Measurements from ENCODE around the gene ARMC2. TPM values are rescaled to one million over a fixed set of nuclear protein-coding genes. Genes with fewer than 3 reads are reported as not detected.

ARMC2 gene
- total RNA-seq, 1 donor from 2014 or later: 6.9 TPM

DNA sequence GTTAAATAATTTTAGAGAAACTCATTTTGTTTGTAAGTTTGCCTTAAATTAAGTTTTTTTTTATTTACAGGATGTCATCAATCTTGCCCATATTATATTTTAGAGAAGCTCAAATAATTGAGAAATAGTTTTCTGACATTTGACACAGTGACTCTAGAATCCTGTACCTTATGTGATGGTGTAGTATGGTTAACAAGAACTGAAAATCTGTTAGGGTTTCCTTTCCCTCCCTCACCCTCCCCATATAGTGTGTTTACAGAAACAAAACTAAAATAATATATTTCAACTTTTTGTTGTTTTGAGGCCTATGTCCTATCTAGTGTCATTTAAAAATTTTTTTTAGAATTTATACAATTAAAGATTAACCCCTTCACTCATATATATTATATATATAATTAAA, 154.7 kb downstream of the ARMC2 start:
- no peak for DNase-seq
- Mint-ChIP-seq H3K9me3 (ENCODE audit: unreplicated experiment) (no peaks in the 10 kb centered on the region), H3K4me1 (ENCODE audit: low read depth, unreplicated experiment) (peaks cover 27% of the 10 kb centered on the region), H3K27ac (ENCODE audit: unreplicated experiment) (no peak overlapping the region), H3K4me3 (ENCODE audit: unreplicated experiment) (no peak overlapping the region), H3K36me3 (ENCODE audit: unreplicated experiment) (no peaks in the 10 kb centered on the region), H3K27me3 (ENCODE audit: unreplicated experiment) (no peaks in the 10 kb centered on the region)
- TF ChIP-seq, protein P1, sequence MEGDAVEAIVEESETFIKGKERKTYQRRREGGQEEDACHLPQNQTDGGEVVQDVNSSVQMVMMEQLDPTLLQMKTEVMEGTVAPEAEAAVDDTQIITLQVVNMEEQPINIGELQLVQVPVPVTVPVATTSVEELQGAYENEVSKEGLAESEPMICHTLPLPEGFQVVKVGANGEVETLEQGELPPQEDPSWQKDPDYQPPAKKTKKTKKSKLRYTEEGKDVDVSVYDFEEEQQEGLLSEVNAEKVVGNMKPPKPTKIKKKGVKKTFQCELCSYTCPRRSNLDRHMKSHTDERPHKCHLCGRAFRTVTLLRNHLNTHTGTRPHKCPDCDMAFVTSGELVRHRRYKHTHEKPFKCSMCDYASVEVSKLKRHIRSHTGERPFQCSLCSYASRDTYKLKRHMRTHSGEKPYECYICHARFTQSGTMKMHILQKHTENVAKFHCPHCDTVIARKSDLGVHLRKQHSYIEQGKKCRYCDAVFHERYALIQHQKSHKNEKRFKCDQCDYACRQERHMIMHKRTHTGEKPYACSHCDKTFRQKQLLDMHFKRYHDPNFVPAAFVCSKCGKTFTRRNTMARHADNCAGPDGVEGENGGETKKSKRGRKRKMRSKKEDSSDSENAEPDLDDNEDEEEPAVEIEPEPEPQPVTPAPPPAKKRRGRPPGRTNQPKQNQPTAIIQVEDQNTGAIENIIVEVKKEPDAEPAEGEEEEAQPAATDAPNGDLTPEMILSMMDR (IDR thresholded peaks at IDR 0.05; ENCODE audit: partially characterized antibody, unreplicated experiment): no peak

DNA sequence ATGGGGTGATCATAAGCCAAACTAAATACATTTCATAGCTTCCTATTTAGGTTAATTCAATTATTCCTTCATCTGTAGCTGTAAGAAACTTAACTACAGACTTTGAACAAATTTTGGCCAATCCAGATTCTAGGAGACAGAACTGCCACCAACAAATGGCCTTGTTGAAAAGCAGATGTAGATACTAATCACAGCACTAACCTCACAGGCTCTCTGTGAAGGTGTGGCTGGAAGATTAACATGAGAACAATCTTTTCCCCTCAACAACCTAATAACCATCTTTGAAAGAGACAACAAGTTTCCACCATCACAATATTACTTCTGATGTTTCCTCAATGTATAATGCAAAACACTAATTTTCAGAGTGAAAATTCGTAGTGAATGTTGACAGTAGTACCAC, 158.6 kb downstream of the ARMC2 start:
- no peaks in the 10 kb centered on the region for H3K36me3 Mint-ChIP-seq (ENCODE audit: unreplicated experiment)
- H3K4me3 Mint-ChIP-seq (ENCODE audit: unreplicated experiment): no peak overlapping the region
- TF ChIP-seq, protein P1 (IDR thresholded peaks at IDR 0.05; ENCODE audit: partially characterized antibody, unreplicated experiment): no peak
- H3K27me3 Mint-ChIP-seq (ENCODE audit: unreplicated experiment): peaks cover 3% of the 10 kb centered on the region
- peaks cover 18% of the 10 kb centered on the region for H3K4me1 Mint-ChIP-seq (ENCODE audit: low read depth, unreplicated experiment)
- no peak for DNase-seq
- peaks cover 6% of the 10 kb centered on the region for H3K9me3 Mint-ChIP-seq (ENCODE audit: unreplicated experiment)
- H3K27ac Mint-ChIP-seq (ENCODE audit: unreplicated experiment): no peak overlapping the region

DNA sequence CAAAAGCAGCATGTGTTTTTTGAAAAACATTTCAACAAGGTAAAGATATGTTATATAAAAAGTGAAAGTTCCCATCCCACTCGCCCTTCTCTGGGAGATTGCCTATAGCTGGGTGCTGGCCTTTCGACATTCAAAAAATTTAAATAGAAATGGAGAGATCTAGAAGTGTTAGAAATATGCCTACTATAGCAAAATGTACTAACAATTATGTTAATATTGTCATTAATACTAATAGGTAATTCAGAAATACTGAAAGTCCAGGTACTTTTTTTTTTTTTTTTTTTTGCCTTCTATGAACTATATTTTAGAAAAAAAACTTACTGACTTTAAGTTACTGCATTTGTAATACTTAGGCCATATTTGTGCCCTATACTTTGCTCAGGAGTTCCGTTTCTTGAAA, 159.3 kb downstream of the ARMC2 start:
- Mint-ChIP-seq H3K27me3 (ENCODE audit: unreplicated experiment) (peaks cover 3% of the 10 kb centered on the region), H3K4me3 (ENCODE audit: unreplicated experiment) (no peak overlapping the region), H3K27ac (ENCODE audit: unreplicated experiment) (no peak overlapping the region), H3K9me3 (ENCODE audit: unreplicated experiment) (peaks cover 6% of the 10 kb centered on the region), H3K36me3 (ENCODE audit: unreplicated experiment) (no peaks in the 10 kb centered on the region), H3K4me1 (ENCODE audit: low read depth, unreplicated experiment) (peaks cover 11% of the 10 kb centered on the region)
- TF ChIP-seq, protein P1 (IDR thresholded peaks at IDR 0.05; ENCODE audit: partially characterized antibody, unreplicated experiment): no peak
- no peak for DNase-seq

DNA sequence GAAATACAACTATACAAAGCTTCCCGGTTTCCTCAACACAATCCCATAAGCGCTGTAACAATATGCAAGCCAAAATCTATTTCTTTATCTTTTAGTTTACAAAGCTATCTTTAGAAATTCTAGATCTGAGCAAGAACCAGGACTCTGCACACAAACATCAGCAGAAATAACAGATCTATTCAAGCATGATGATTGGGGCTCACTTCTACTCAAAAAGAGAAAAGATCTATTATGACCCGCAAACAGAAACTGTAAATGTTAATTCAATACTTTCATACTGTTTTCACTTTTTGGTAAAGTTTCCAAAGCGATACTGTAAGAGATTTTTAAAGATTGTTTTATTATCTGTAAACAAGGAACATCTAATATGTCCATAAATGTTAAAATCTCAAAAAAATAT, 159.8 kb downstream of the ARMC2 start:
- Mint-ChIP-seq H3K4me1 (ENCODE audit: low read depth, unreplicated experiment) (peaks cover 10% of the 10 kb centered on the region), H3K36me3 (ENCODE audit: unreplicated experiment) (no peaks in the 10 kb centered on the region), H3K27me3 (ENCODE audit: unreplicated experiment) (peaks cover 3% of the 10 kb centered on the region), H3K9me3 (ENCODE audit: unreplicated experiment) (peaks cover 6% of the 10 kb centered on the region), H3K4me3 (ENCODE audit: unreplicated experiment) (peak overlapping the region; percentile 63), H3K27ac (ENCODE audit: unreplicated experiment) (no peak overlapping the region)
- no peak for DNase-seq
- TF ChIP-seq, protein P1 (IDR thresholded peaks at IDR 0.05; ENCODE audit: partially characterized antibody, unreplicated experiment): no peak

DNA sequence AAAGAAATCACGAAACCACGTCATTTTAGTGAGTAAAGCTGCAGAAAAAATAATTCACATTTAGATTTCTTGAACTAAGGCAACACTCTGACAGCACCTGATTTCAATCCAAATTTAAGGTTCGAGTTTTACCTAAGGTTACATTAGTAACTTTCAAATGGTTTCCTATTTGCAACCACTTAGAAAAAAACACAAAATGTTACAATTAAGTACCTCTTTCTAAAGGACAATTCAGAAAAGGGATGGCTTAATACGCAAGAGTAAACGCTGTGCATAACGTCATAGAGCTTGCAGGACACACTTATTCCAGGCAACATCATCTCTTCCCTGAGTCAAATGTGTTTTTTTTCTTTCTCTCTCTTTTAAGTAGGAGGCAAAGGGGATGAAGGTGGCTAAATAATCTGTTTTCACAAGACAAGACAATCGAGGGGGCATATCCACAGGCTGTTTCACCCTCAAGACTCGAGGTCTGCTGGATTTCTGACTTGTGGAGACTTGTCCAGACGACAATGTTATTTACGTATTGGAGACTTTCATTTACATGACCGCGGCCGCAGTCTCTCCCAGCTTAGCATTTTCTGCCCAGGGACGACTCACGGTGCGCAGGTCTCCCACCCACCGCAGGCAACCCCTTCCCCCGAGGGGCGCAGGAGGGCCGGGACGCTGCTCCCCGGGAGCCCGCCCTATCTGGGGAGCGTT, 160.5 kb downstream of the ARMC2 start:
- Mint-ChIP-seq H3K27me3 (ENCODE audit: unreplicated experiment) (peaks cover 3% of the 10 kb centered on the region), H3K4me3 (ENCODE audit: unreplicated experiment) (peak overlapping the region; percentile 94), H3K9me3 (ENCODE audit: unreplicated experiment) (peaks cover 6% of the 10 kb centered on the region), H3K36me3 (ENCODE audit: unreplicated experiment) (no peaks in the 10 kb centered on the region), H3K27ac (ENCODE audit: unreplicated experiment) (peak overlapping the region; percentile 83), H3K4me1 (ENCODE audit: low read depth, unreplicated experiment) (peaks cover 7% of the 10 kb centered on the region)
- TF ChIP-seq, protein P1 (IDR thresholded peaks at IDR 0.05; ENCODE audit: partially characterized antibody, unreplicated experiment): no peak
- DNase-seq: no peak

Data from glutamatergic neuron (in vitro differentiated cells).